GM23338 (cell line): Measurements from ENCODE around the gene NGLY1. TPM values are rescaled to one million over a fixed set of nuclear protein-coding genes. Genes with fewer than 3 reads are reported as not detected.

Experiments used
- ATAC-seq: fragments of 200-7000 bp; cut with Tn5 transposase; 3 replicates; pipeline ENCODE4 v1.9.1; 2020
- DNase-seq: peaks from one replicate; pipeline ENCODE4 v3.0.0-alpha.2; 2015; ENCODE audit warnings: low spot score
- H2AFZ ChIP-seq: fragments of 200-600 bp; sonication (generic); 2 replicates; pipeline ENCODE4 v1.8.0; 2016; ENCODE audit warnings: antibody characterized with exemption, mild to moderate bottlenecking, moderate library complexity
- H3F3A ChIP-seq: fragments of 200-600 bp; sonication (generic); replicated peaks from 2 replicates; pipeline ENCODE4 v1.8.0; 2017; ENCODE audit warnings: antibody characterized with exemption, mixed run types, low read depth
- H3K27ac ChIP-seq: fragments of 200-600 bp; sonication (generic); 2 replicates; pipeline ENCODE4 v1.6.1; 2016; ENCODE audit warnings: low read depth
- H3K27me3 ChIP-seq: fragments of 200-600 bp; sonication (generic); 2 replicates; pipeline ENCODE4 v1.8.0; 2016; ENCODE audit warnings: mild to moderate bottlenecking, mixed run types, moderate library complexity; ENCODE audit not compliant: insufficient read depth
- H3K36me3 ChIP-seq: fragments of 200-600 bp; sonication (generic); 2 replicates; pipeline ENCODE4 v1.8.0; 2016; ENCODE audit warnings: mild to moderate bottlenecking; ENCODE audit not compliant: insufficient read depth
- H3K4me1 ChIP-seq: fragments of 200-600 bp; sonication (generic); 2 replicates; pipeline ENCODE4 v1.8.0; 2016; ENCODE audit warnings: mild to moderate bottlenecking, moderate library complexity; ENCODE audit not compliant: insufficient read depth
- H3K4me2 ChIP-seq: fragments of 200-600 bp; sonication (generic); 2 replicates; pipeline ENCODE4 v1.7.1; 2017; ENCODE audit warnings: mixed run types
- H3K4me3 ChIP-seq: fragments of 200-600 bp; sonication (generic); 2 replicates; pipeline ENCODE4 v1.6.1; 2016; ENCODE audit warnings: mixed run types
- H3K79me2 ChIP-seq: fragments of 200-600 bp; sonication (generic); replicated peaks from 2 replicates; pipeline ENCODE4 v1.8.0; 2017; ENCODE audit warnings: mild to moderate bottlenecking; ENCODE audit not compliant: insufficient read depth
- H3K9me2 ChIP-seq: fragments of 200-600 bp; sonication (generic); 2 replicates; pipeline ENCODE4 v1.8.0; 2017; ENCODE audit not compliant: insufficient read depth
- H4K20me1 ChIP-seq: fragments of 200-600 bp; sonication (generic); replicated peaks from 2 replicates; pipeline ENCODE4 v1.8.0; 2017; ENCODE audit warnings: mild to moderate bottlenecking; ENCODE audit not compliant: insufficient read depth
- H3K27ac Mint-ChIP-seq: 2 replicates; pipeline ENCODE4 v1.8.0; 2020; ENCODE audit warnings: inconsistent platforms, mild to moderate bottlenecking, moderate library complexity, mixed read lengths
- H3K27me3 Mint-ChIP-seq: 3 replicates; pipeline ENCODE4 v1.8.0; 2022; ENCODE audit warnings: low read depth, mild to moderate bottlenecking, moderate library complexity, mixed read lengths, inconsistent platforms; ENCODE audit not compliant: insufficient read depth, poor library complexity
- H3K36me3 Mint-ChIP-seq: 3 replicates; pipeline ENCODE4 v1.8.0; 2021; ENCODE audit warnings: low read depth, mild to moderate bottlenecking, inconsistent platforms, moderate library complexity, mixed read lengths
- H3K4me1 Mint-ChIP-seq: 3 replicates; pipeline ENCODE4 v1.8.0; 2020; ENCODE audit warnings: mild to moderate bottlenecking, inconsistent platforms, mixed read lengths
- H3K4me3 Mint-ChIP-seq: 3 replicates; pipeline ENCODE4 v1.8.0; 2021; ENCODE audit warnings: moderate library complexity, mild to moderate bottlenecking, inconsistent platforms, mixed read lengths
- H3K9me3 Mint-ChIP-seq: 3 replicates; pipeline ENCODE4 v1.8.0; 2020; ENCODE audit warnings: moderate library complexity, mild to moderate bottlenecking, inconsistent platforms, mixed read lengths
- CREB1 ChIP-seq: fragments of 250-450 bp; sonication (Bioruptor Pico); IDR thresholded peaks from 2 replicates; pipeline ENCODE4 v1.5.0; 2020; ENCODE audit warnings: low read depth, mild to moderate bottlenecking, moderate library complexity
- JUNB ChIP-seq: IDR thresholded peaks from one replicate; pipeline ENCODE4 v1.6.1; 2016; ENCODE audit warnings: antibody characterized with exemption; ENCODE audit not compliant: unreplicated experiment
- NANOG ChIP-seq: IDR thresholded peaks from 2 replicates; pipeline ENCODE4 v1.6.1; 2016; ENCODE audit warnings: antibody characterized with exemption, borderline replicate concordance
- POLR2AphosphoS5 ChIP-seq: IDR thresholded peaks from 2 replicates; pipeline ENCODE4 v1.6.1; 2016; ENCODE audit warnings: antibody characterized with exemption, low read depth
- ZNF114 ChIP-seq: fragments of 250-450 bp; sonication (Bioruptor Pico); IDR thresholded peaks from 2 replicates; pipeline ENCODE4 v1.5.0; 2020; ENCODE audit warnings: mild to moderate bottlenecking, moderate library complexity
- ZNF331 ChIP-seq: fragments of 250-450 bp; sonication (Bioruptor Pico); IDR thresholded peaks from 2 replicates; pipeline ENCODE4 v1.5.0; 2020; ENCODE audit warnings: low read depth, mild to moderate bottlenecking, moderate library complexity
- polyA plus RNA-seq: library from polyadenylated mRNA; unstranded; fragments of >200 nt; fragmentation: Nextera tagmentation; extraction: Ambion mirVana; gene quantifications from 2 replicates; pipeline ENCODE4 v1.2.1, GENCODE V29; 2016
- total RNA-seq: library from RNA; depleted of rRNA; stranded (reverse); fragments of >200 nt; shearing (Covaris generic); gene quantifications from 2 replicates; pipeline ENCODE4 v1.2.3, GENCODE V29; 2014
- TF ChIP-seq, protein P1 (sequence below), 2 experiments: fragments of 200-600 bp in 1 of 2; sonication (generic) in 1 of 2; conservative IDR thresholded peaks; 2 replicates each; pipeline versions ENCODE4 v1.5.1 to v1.6.1; 2016 to 2017; ENCODE audit warnings: antibody characterized with exemption in 2 of 2, low read depth in 2 of 2, mild to moderate bottlenecking in 2 of 2, moderate library complexity in 1 of 2
- TF ChIP-seq, protein P2 (sequence below): fragments of 250-450 bp; sonication (Bioruptor Pico); IDR thresholded peaks from 2 replicates; pipeline ENCODE4 v1.5.0; 2020; ENCODE audit warnings: mild to moderate bottlenecking, moderate library complexity
- TF ChIP-seq, protein P3 (sequence below): IDR thresholded peaks from 2 replicates; pipeline ENCODE4 v1.6.1; 2016; ENCODE audit warnings: antibody characterized with exemption
- TF ChIP-seq, protein P4 (sequence below): IDR thresholded peaks from one replicate; pipeline ENCODE4 v1.6.1; 2018; ENCODE audit warnings: antibody characterized with exemption; ENCODE audit not compliant: unreplicated experiment

Gene NGLY1
- total and polyA plus RNA-seq, 2 experiments from 2014 or later: 20.4 to 43.5 TPM

DNA sequence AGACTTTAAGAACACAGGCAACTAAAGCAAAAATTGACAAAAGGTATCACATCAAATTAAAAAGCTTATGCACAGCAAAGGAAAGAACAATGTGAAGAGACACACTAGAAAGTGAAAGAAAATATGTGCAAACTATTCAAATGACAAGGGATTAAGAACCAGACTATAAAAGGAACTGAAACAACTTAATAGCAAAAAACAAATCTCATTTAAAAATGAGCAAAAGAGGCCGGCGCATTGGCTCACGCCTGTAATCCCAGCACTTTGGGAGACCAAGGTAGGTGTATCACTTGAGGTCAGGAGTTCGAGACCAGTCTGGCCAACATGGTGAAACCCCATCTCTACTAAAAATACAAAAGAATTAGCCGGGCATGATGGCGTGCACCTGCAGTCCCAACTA is 14.4 kb downstream of the NGLY1 start (continued):
- TF ChIP-seq, protein P1, sequence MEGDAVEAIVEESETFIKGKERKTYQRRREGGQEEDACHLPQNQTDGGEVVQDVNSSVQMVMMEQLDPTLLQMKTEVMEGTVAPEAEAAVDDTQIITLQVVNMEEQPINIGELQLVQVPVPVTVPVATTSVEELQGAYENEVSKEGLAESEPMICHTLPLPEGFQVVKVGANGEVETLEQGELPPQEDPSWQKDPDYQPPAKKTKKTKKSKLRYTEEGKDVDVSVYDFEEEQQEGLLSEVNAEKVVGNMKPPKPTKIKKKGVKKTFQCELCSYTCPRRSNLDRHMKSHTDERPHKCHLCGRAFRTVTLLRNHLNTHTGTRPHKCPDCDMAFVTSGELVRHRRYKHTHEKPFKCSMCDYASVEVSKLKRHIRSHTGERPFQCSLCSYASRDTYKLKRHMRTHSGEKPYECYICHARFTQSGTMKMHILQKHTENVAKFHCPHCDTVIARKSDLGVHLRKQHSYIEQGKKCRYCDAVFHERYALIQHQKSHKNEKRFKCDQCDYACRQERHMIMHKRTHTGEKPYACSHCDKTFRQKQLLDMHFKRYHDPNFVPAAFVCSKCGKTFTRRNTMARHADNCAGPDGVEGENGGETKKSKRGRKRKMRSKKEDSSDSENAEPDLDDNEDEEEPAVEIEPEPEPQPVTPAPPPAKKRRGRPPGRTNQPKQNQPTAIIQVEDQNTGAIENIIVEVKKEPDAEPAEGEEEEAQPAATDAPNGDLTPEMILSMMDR (conservative IDR thresholded peaks at IDR 0.05; ENCODE audit: low read depth in 2 of 2): no peak

DNA sequence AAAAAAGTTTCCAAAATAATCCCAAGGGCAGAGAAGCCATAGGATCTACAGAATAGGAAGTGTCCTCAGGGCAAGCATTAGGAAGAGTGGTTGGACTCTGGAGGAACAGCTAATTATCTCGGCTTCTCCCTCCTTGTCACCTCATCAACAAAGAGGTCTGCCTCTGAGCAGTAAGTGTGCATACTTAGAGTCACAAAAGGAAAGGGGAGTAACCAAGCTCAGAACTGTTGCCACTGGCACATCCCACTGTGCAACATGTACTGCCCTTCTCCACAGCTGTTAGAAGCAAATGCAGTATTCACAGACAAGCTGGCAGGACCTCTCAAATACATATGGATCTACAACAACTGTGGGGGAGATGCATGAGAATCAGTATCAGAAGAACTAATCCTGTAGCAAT is 31.5 kb downstream of the NGLY1 start:
- Histone ChIP-seq H3F3A (no peaks in the 10 kb centered on the region), H3K27ac (no peak overlapping the region), H3K36me3 (peaks cover 5% of the 10 kb centered on the region; the same call in 1 of the 2 replicates), H3K4me2 (no peak overlapping the region), H3K4me1 (peaks cover 13% of the 10 kb centered on the region), H3K79me2 (no peaks in the 10 kb centered on the region), H3K4me3 (no peak overlapping the region), H4K20me1 (no peaks in the 10 kb centered on the region), H3K9me2 (no peaks in the 10 kb centered on the region), H3K27me3 (no peaks in the 10 kb centered on the region), H2AFZ (no peak overlapping the region)
- Mint-ChIP-seq H3K9me3 (no peaks in the 10 kb centered on the region), H3K4me1 (peaks cover 18% of the 10 kb centered on the region), H3K27ac (peak overlapping the region; percentile 59; the same call in 1 of the 2 replicates), H3K4me3 (no peak overlapping the region), H3K36me3 (peaks cover 26% of the 10 kb centered on the region), H3K27me3 (peaks cover 2% of the 10 kb centered on the region)
- ATAC-seq (no peak), DNase-seq (no peak)
- TF ChIP-seq NANOG: no peak
- TF ChIP-seq, protein P2, sequence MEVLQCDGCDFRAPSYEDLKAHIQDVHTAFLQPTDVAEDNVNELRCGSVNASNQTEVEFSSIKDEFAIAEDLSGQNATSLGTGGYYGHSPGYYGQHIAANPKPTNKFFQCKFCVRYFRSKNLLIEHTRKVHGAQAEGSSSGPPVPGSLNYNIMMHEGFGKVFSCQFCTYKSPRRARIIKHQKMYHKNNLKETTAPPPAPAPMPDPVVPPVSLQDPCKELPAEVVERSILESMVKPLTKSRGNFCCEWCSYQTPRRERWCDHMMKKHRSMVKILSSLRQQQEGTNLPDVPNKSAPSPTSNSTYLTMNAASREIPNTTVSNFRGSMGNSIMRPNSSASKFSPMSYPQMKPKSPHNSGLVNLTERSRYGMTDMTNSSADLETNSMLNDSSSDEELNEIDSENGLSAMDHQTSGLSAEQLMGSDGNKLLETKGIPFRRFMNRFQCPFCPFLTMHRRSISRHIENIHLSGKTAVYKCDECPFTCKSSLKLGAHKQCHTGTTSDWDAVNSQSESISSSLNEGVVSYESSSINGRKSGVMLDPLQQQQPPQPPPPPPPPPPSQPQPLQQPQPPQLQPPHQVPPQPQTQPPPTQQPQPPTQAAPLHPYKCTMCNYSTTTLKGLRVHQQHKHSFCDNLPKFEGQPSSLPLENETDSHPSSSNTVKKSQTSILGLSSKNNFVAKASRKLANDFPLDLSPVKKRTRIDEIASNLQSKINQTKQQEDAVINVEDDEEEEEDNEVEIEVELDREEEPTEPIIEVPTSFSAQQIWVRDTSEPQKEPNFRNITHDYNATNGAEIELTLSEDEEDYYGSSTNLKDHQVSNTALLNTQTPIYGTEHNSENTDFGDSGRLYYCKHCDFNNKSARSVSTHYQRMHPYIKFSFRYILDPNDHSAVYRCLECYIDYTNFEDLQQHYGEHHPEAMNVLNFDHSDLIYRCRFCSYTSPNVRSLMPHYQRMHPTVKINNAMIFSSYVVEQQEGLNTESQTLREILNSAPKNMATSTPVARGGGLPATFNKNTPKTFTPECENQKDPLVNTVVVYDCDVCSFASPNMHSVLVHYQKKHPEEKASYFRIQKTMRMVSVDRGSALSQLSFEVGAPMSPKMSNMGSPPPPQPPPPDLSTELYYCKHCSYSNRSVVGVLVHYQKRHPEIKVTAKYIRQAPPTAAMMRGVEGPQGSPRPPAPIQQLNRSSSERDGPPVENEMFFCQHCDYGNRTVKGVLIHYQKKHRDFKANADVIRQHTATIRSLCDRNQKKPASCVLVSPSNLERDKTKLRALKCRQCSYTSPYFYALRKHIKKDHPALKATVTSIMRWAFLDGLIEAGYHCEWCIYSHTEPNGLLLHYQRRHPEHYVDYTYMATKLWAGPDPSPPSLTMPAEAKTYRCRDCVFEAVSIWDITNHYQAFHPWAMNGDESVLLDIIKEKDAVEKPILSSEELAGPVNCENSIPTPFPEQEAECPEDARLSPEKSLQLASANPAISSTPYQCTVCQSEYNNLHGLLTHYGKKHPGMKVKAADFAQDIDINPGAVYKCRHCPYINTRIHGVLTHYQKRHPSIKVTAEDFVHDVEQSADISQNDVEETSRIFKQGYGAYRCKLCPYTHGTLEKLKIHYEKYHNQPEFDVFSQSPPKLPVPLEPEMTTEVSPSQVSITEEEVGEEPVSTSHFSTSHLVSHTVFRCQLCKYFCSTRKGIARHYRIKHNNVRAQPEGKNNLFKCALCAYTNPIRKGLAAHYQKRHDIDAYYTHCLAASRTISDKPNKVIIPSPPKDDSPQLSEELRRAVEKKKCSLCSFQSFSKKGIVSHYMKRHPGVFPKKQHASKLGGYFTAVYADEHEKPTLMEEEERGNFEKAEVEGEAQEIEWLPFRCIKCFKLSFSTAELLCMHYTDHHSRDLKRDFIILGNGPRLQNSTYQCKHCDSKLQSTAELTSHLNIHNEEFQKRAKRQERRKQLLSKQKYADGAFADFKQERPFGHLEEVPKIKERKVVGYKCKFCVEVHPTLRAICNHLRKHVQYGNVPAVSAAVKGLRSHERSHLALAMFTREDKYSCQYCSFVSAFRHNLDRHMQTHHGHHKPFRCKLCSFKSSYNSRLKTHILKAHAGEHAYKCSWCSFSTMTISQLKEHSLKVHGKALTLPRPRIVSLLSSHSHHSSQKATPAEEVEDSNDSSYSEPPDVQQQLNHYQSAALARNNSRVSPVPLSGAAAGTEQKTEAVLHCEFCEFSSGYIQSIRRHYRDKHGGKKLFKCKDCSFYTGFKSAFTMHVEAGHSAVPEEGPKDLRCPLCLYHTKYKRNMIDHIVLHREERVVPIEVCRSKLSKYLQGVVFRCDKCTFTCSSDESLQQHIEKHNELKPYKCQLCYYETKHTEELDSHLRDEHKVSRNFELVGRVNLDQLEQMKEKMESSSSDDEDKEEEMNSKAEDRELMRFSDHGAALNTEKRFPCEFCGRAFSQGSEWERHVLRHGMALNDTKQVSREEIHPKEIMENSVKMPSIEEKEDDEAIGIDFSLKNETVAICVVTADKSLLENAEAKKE (CRISPR knock-in tag): no peak
- TF ChIP-seq, protein P1 (conservative IDR thresholded peaks at IDR 0.05; ENCODE audit: low read depth in 2 of 2): no peak
- no peak for TF ChIP-seq JUNB
- no peak for TF ChIP-seq ZNF114 (CRISPR knock-in tag)
- TF ChIP-seq, protein P3, sequence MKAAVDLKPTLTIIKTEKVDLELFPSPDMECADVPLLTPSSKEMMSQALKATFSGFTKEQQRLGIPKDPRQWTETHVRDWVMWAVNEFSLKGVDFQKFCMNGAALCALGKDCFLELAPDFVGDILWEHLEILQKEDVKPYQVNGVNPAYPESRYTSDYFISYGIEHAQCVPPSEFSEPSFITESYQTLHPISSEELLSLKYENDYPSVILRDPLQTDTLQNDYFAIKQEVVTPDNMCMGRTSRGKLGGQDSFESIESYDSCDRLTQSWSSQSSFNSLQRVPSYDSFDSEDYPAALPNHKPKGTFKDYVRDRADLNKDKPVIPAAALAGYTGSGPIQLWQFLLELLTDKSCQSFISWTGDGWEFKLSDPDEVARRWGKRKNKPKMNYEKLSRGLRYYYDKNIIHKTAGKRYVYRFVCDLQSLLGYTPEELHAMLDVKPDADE: no peak
- no peak for TF ChIP-seq ZNF331 (CRISPR knock-in tag)
- TF ChIP-seq, protein P4, sequence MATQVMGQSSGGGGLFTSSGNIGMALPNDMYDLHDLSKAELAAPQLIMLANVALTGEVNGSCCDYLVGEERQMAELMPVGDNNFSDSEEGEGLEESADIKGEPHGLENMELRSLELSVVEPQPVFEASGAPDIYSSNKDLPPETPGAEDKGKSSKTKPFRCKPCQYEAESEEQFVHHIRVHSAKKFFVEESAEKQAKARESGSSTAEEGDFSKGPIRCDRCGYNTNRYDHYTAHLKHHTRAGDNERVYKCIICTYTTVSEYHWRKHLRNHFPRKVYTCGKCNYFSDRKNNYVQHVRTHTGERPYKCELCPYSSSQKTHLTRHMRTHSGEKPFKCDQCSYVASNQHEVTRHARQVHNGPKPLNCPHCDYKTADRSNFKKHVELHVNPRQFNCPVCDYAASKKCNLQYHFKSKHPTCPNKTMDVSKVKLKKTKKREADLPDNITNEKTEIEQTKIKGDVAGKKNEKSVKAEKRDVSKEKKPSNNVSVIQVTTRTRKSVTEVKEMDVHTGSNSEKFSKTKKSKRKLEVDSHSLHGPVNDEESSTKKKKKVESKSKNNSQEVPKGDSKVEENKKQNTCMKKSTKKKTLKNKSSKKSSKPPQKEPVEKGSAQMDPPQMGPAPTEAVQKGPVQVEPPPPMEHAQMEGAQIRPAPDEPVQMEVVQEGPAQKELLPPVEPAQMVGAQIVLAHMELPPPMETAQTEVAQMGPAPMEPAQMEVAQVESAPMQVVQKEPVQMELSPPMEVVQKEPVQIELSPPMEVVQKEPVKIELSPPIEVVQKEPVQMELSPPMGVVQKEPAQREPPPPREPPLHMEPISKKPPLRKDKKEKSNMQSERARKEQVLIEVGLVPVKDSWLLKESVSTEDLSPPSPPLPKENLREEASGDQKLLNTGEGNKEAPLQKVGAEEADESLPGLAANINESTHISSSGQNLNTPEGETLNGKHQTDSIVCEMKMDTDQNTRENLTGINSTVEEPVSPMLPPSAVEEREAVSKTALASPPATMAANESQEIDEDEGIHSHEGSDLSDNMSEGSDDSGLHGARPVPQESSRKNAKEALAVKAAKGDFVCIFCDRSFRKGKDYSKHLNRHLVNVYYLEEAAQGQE: no peak
- no peak for TF ChIP-seq CREB1
- TF ChIP-seq POLR2AphosphoS5: no peak
